ENCODE data around the gene MYO10.

MYO10 gene

GRCh38 chr5:16933337-16933736 is 2.8 kb downstream of the MYO10 start:
- no peak for TF ChIP-seq CTCF (IDR thresholded peaks at IDR 0.05; ENCODE audit: insufficient read depth, low read depth, low read length, missing control alignments)
- peak; percentile 30 for DNase-seq (ENCODE audit: low read depth)
- peak overlapping the region; percentile 83 for H3K4me3 ChIP-seq (ENCODE audit: low read length)

GRCh38 chr5:16932401-16932800 is 3.7 kb downstream of the MYO10 start:
- no peak for TF ChIP-seq CTCF (IDR thresholded peaks at IDR 0.05; ENCODE audit: insufficient read depth, low read depth, low read length, missing control alignments)
- no peak for DNase-seq (ENCODE audit: low read depth)
- H3K4me3 ChIP-seq (ENCODE audit: low read length), result no peak overlapping the region

GRCh38 chr5:16931334-16932110 is 4.6 kb downstream of the MYO10 start:
- DNase-seq (ENCODE audit: low read depth), result peak; percentile 49
- no peak overlapping the region for H3K4me3 ChIP-seq (ENCODE audit: low read length)
- TF ChIP-seq CTCF (IDR thresholded peaks at IDR 0.05; ENCODE audit: insufficient read depth, low read depth, low read length, missing control alignments), result no peak

GRCh38 chr5:16930496-16930895 is 5.6 kb downstream of the MYO10 start:
- no peak overlapping the region for H3K4me3 ChIP-seq (ENCODE audit: low read length)
- no peak for TF ChIP-seq CTCF (IDR thresholded peaks at IDR 0.05; ENCODE audit: insufficient read depth, low read depth, low read length, missing control alignments)
- no peak for DNase-seq (ENCODE audit: low read depth)

GRCh38 chr5:16929831-16930230 is 6.3 kb downstream of the MYO10 start:
- DNase-seq (ENCODE audit: low read depth), result no peak
- no peak for TF ChIP-seq CTCF (IDR thresholded peaks at IDR 0.05; ENCODE audit: insufficient read depth, low read depth, low read length, missing control alignments)
- H3K4me3 ChIP-seq (ENCODE audit: low read length), result no peak overlapping the region

- no peak for DNase-seq (ENCODE audit: low read depth)
- no peak overlapping the region for H3K4me3 ChIP-seq (ENCODE audit: low read length)
- no peak for TF ChIP-seq CTCF (IDR thresholded peaks at IDR 0.05; ENCODE audit: insufficient read depth, low read depth, low read length, missing control alignments)
These were observed 6.7 kb downstream of the MYO10 start for GRCh38 chr5:16929347-16929746.

GRCh38 chr5:16927613-16928012 is 8.5 kb downstream of the MYO10 start:
- TF ChIP-seq CTCF (IDR thresholded peaks at IDR 0.05; ENCODE audit: insufficient read depth, low read depth, low read length, missing control alignments), result no peak
- H3K4me3 ChIP-seq (ENCODE audit: low read length), result no peak overlapping the region
- DNase-seq (ENCODE audit: low read depth), result no peak
